Spinal cord (tissue), 10 donors: ENCODE data around the gene BTAF1. TPM values are rescaled to one million over a fixed set of nuclear protein-coding genes. Genes with fewer than 3 reads are reported as not detected.

Experiments
- DNase-seq, 6 donors: peaks; one replicate each; pipeline versions ENCODE4 v3.0.0 to v3.0.0-alpha.2; 2013 to 2015; ENCODE audit warnings: low spot score in 6 of 6, low read depth in 4 of 6
- H3K27ac ChIP-seq: one replicate; pipeline ENCODE4 v1.5.1; 2013; ENCODE audit warnings: low read depth, low read length, control low read depth
- H3K27me3 ChIP-seq: one replicate; pipeline ENCODE4 v1.6.1; 2013; ENCODE audit warnings: low read length; ENCODE audit not compliant: control insufficient read depth, insufficient read depth
- H3K36me3 ChIP-seq: one replicate; pipeline ENCODE4 v1.6.1; 2013; ENCODE audit warnings: low read length; ENCODE audit not compliant: control insufficient read depth, insufficient read depth
- H3K4me1 ChIP-seq: one replicate; pipeline ENCODE4 v1.6.1; 2013; ENCODE audit warnings: low read length; ENCODE audit not compliant: control insufficient read depth, insufficient read depth
- H3K4me3 ChIP-seq: one replicate; pipeline ENCODE4 v1.5.1; 2013; ENCODE audit warnings: low read depth, low read length, control low read depth
- H3K9me3 ChIP-seq: one replicate; pipeline ENCODE4 v1.6.1; 2013; ENCODE audit warnings: low read length; ENCODE audit not compliant: control insufficient read depth, insufficient read depth
- WGBS: methylation state at CpG from one replicate; pipeline ENCODE4 v1.1.5; 2013; ENCODE audit warnings: missing lambda C conversion rate; ENCODE audit not compliant: insufficient coverage; 5-methylcytosine and 5-hydroxymethylcytosine counted together
- polyA plus RNA-seq, 2 donors: library from polyadenylated mRNA; unstranded; fragments of 120-200 nt; gene quantifications; one replicate each; pipeline ENCODE4 v1.2.1, GENCODE V29; 2013; ENCODE audit not compliant: insufficient read length in 2 of 2
- total RNA-seq, 2 donors: library from RNA; depleted of rRNA in 1 of 2; stranded (reverse); fragments of 120-200 nt in 1 of 2; fragments of >200 nt in 1 of 2; gene quantifications; one replicate each; pipeline versions ENCODE4 v1.2.3 to v1.2.4, GENCODE V29; 2013 to 2014
- donor health status: healthy.

BTAF1 gene
- total and polyA plus RNA-seq, 4 donors = 23.2 to 60.1 (median 39.7) TPM

DNA sequence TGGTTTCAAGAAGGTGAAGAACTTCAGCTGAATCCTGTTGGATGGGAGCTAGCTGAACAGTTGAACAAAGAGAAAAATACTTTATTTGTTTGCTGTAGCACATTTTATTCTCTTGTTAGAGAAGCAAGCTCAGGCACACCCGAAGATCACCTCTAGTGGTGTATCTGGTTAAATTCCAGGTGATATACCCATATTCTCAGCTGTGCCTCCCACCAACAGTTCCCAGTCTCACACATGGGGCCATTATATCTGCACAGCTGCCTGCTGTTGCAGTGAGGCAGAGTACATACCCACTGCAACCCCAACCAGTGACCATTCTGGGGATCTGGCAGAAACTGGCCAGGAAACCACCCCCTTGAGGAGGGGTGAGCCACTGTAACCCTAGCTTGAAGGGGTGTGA lies 9.2 kb downstream of the BTAF1 start:
- H3K4me3 ChIP-seq = no peak overlapping the region
- no peaks in the 10 kb centered on the region for H3K4me1 ChIP-seq
- no peak overlapping the region for H3K27ac ChIP-seq
- no CpG with 5 or more reads among the region's 1 CpG for WGBS
- H3K27me3 ChIP-seq = no peaks in the 10 kb centered on the region
- no peak for DNase-seq
- no peaks in the 10 kb centered on the region for H3K9me3 ChIP-seq
- H3K36me3 ChIP-seq = peaks cover 16% of the 10 kb centered on the region

DNA sequence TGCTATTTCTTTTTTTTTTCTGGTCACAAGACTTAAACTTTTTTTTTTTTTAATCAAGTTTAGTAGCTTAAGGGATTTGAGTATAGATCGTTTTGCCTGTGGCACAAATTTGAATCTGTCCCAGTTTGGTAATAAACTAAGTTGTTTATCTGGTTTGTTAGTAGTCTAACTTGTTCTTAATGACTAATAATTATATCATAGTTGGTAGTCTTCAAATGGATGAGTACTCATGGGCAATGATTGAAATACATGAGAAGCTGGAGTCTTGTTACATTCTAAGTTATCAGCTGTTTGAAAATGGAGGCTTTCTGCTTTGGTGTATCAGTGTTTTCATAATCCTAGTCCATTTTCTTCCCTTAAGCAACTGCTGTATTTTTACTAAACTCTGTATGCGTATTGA lies 12.3 kb downstream of the BTAF1 start:
- Histone ChIP-seq H3K36me3 (peaks cover 16% of the 10 kb centered on the region), H3K4me1 (no peaks in the 10 kb centered on the region), H3K4me3 (no peak overlapping the region), H3K27ac (no peak overlapping the region), H3K9me3 (no peaks in the 10 kb centered on the region), H3K27me3 (no peaks in the 10 kb centered on the region)
- DNase-seq = no peak
- WGBS = no CpG with 5 or more reads among the region's 2 CpGs

DNA sequence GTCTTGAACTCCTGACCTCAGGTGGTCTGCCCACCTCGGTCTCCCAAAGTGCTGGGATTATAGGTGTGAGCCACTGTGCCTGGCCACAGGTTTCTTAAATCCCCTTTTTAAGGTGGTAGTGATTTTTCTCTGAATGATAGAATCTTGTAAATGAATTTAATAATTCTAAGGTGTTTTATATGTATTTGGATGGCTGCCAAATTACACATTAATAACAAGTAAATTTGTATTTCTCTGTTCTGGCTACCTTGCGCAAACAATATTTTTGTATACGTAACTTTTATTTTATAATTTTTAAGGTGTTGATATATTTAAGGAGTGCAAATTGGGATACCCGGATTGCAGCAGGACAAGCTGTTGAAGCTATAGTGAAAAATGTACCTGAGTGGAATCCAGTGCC lies 16.1 kb downstream of the BTAF1 start:
- H3K27ac ChIP-seq = no peak overlapping the region
- peaks cover 15% of the 10 kb centered on the region for H3K36me3 ChIP-seq
- H3K9me3 ChIP-seq = no peaks in the 10 kb centered on the region
- no peaks in the 10 kb centered on the region for H3K4me1 ChIP-seq
- 80% methylated on average over 1 of the region's 4 CpGs for WGBS
- no peaks in the 10 kb centered on the region for H3K27me3 ChIP-seq
- no peak overlapping the region for H3K4me3 ChIP-seq
- no peak for DNase-seq

DNA sequence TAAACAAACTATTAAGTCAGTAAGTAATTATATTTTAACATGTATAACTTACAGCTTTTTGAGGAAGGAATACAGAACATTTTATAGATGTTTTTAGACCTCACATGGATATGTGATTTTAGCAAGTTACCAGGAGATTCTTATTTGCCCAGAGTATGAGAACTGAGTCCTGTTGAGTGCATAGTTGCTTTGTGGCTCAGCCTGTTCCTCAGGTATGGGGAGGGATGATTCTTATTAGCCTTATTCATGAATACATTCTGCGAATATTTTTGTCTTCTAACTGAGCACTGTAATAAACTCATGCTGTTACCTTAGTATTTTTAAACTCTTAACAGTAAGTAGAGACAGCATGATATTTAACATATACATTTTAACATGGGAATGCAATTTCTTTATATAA lies 17.9 kb downstream of the BTAF1 start:
- no peaks in the 10 kb centered on the region for H3K4me1 ChIP-seq
- no peak overlapping the region for H3K4me3 ChIP-seq
- H3K27ac ChIP-seq = no peak overlapping the region
- no CpG with 5 or more reads among the region's 1 CpG for WGBS
- DNase-seq = no peak
- no peaks in the 10 kb centered on the region for H3K27me3 ChIP-seq
- no peaks in the 10 kb centered on the region for H3K9me3 ChIP-seq
- peaks cover 14% of the 10 kb centered on the region for H3K36me3 ChIP-seq

DNA sequence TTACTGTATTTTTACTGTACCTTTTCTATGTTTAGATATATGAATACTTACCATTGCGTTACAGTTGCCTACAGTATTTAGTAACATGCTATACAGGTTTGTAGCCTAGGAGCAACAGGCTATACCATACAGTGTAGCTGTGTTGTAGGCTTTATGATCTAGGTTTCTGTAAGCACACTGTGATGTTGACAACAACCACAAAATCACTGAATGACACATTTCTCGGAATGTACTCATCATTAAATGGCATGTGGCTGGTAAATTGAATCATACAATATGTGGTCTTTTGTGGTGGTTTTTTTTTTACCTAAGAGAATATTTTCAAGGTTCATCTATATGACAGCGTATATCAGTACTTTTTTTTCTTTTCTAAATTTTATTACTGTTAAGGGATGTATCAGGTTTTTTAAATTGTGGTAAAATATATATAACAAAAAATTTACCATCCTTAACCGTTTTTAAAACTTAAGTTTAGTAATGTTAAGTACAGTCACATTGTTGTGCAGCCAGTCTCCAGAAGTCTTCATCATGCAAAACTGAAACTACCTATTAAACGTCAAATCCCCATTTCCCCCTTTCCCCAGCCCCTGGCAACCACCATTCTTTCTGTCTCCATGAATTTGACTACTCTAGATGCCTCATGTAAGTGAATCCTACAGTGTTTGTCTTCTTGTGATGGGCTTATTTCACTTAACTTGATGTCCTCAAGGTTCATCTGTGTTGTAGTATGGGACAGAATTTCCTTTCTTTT lies 21.5 kb downstream of the BTAF1 start:
- Histone ChIP-seq H3K4me1 (no peaks in the 10 kb centered on the region), H3K27me3 (no peaks in the 10 kb centered on the region), H3K27ac (no peak overlapping the region), H3K4me3 (no peak overlapping the region), H3K9me3 (peaks cover 2% of the 10 kb centered on the region), H3K36me3 (peaks cover 7% of the 10 kb centered on the region)
- DNase-seq = no peak
- WGBS = no CpG with 5 or more reads among the region's 5 CpGs

DNA sequence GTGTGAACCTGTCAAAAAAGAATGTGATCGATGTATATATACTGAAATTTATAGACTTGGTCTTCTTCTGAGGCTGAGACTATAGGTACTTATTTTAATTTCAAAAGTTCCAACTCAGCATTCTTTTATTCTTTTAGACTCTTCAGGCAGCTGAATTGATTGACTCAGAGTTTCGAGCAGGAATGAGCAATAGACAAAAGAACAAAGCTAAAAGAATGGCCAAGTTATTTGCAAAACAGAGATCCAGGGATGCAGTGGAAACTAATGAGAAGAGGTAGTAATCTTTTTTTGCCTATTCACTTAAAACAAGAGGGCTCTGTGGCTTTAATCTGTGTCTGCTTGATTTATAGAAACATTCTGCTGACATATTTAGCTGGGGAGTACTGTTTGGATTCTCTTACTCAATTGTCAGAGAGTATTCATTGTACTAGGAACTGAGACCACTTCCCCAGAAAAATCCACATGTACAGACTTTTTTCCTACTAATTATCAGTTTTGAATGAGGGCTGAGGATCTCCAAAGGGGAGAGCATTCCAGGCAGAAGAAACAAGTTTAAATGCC lies 30.1 kb downstream of the BTAF1 start:
- DNase-seq = no peak
- Histone ChIP-seq H3K27ac (no peak overlapping the region), H3K36me3 (peaks cover 25% of the 10 kb centered on the region), H3K27me3 (no peaks in the 10 kb centered on the region), H3K9me3 (peaks cover 2% of the 10 kb centered on the region), H3K4me1 (no peaks in the 10 kb centered on the region), H3K4me3 (no peak overlapping the region)
- 38% methylated on average over 1 of the region's 2 CpGs for WGBS

DNA sequence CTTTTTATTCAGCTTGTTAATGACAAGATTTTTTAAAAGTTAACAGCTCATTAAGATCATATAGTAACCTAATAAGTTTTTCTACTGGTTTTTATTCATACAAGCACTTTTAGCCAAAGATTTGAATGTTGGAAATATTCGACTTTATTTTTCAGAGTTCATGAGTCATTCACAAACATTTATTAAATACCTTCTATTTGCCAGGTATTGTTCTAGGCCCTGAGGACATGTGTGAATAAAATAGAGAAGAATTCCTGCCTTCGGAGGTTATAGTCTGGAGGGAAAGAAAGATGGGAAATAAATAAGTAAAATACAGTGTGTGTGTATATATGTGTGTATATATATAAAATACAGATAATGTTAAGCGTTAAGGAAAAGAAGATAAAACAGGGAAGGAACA lies 31.5 kb downstream of the BTAF1 start:
- DNase-seq = no peak
- no peaks in the 10 kb centered on the region for H3K4me1 ChIP-seq
- H3K4me3 ChIP-seq = no peak overlapping the region
- H3K27ac ChIP-seq = no peak overlapping the region
- WGBS = no CpG with 5 or more reads among the region's 3 CpGs
- H3K27me3 ChIP-seq = no peaks in the 10 kb centered on the region
- H3K9me3 ChIP-seq = no peaks in the 10 kb centered on the region
- H3K36me3 ChIP-seq = peaks cover 25% of the 10 kb centered on the region

DNA sequence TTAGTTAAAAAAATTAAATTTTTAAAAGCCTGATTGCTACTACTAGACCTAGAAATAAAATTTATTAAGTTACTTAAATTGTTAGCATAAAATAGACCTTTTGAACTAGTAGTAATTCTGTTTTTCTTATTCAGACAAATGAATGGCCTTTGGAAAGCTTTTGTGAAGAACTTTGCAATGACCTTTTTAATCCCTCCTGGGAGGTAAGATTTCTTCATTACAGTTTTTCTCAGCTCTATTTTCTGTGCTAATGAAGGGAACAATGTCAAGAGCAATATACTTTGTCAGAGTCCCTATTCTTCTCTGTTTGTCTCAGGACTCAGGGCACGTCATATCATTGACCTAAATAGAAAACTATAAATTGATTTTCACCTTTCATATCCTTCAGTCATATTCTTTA lies 33.5 kb downstream of the BTAF1 start:
- WGBS = no CpG with 5 or more reads among the region's 1 CpG
- no peak overlapping the region for H3K27ac ChIP-seq
- H3K27me3 ChIP-seq = no peaks in the 10 kb centered on the region
- no peak overlapping the region for H3K4me3 ChIP-seq
- H3K36me3 ChIP-seq = peaks cover 25% of the 10 kb centered on the region
- DNase-seq = no peak
- H3K4me1 ChIP-seq = no peaks in the 10 kb centered on the region
- no peaks in the 10 kb centered on the region for H3K9me3 ChIP-seq

DNA sequence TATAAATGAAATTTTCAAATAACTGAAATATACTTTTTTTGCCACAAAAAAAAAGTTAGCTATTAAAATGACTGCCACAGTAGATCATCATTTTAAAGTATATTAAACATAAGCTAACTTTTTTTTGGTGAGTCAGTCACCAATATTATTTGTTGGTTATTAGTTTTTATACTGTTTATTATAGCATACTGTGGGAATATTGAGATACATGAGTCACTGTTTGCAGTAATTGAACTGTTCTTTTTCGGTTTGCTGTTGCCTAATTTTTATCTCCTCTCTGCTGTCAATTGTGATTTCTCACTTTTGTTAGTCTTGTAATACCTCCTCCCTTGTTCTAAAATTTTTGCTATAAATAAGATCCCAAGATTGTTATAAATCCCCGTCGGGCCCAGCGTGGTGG lies 45.7 kb downstream of the BTAF1 start:
- no peaks in the 10 kb centered on the region for H3K4me1 ChIP-seq
- no peak for DNase-seq
- WGBS = 100% methylated on average over 3 of the region's 4 CpGs
- peaks cover 3% of the 10 kb centered on the region for H3K36me3 ChIP-seq
- no peaks in the 10 kb centered on the region for H3K27me3 ChIP-seq
- no peak overlapping the region for H3K4me3 ChIP-seq
- H3K27ac ChIP-seq = no peak overlapping the region
- H3K9me3 ChIP-seq = no peaks in the 10 kb centered on the region

DNA sequence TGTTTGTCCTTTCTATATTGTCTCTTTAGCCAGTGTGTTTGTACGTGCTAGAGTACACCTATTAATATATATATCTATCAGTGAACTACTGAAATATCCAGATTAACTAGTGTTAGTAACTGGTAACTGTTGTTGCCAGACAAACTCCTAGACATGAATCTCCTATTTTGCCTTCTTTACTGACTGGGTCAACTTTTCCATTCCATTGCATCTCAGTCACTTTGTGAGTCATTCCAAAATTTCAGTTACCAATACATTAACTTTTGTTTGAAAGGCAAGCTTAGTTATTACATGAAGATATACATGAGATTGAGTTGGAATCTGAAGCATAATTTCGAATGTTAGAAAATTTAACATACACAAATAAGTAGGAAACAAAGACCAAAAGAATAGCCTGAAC lies 51.4 kb downstream of the BTAF1 start:
- no peaks in the 10 kb centered on the region for H3K36me3 ChIP-seq
- no peaks in the 10 kb centered on the region for H3K4me1 ChIP-seq
- no peak for DNase-seq
- H3K9me3 ChIP-seq = no peaks in the 10 kb centered on the region
- H3K4me3 ChIP-seq = no peak overlapping the region
- no peak overlapping the region for H3K27ac ChIP-seq
- WGBS = no CpG with 5 or more reads among the region's 2 CpGs
- no peaks in the 10 kb centered on the region for H3K27me3 ChIP-seq
